ENCODE measurements around the gene TMEM37. TPM values are rescaled to one million over a fixed set of nuclear protein-coding genes. Genes with fewer than 3 reads are reported as not detected.

TMEM37 gene
- total and polyA plus RNA-seq, 2 of the 13 experiments (the other 11 are each of a cell fraction or from before 2014, with no cell fraction given), result 37.7 to 115 TPM

GRCh38 chr2:119433636-119434327, 2.1 kb downstream of the TMEM37 start (continued):
- TF ChIP-seq ZNF891 (CRISPR knock-in tag; IDR thresholded peaks at IDR 0.05) (no peak), IKZF5 (CRISPR knock-in tag; IDR thresholded peaks at IDR 0.05) (peak; percentile 18; the same call in 1 of the 2 replicates), MLLT10 (CRISPR knock-in tag; IDR thresholded peaks at IDR 0.05) (no peak), ESRRA (CRISPR knock-in tag; IDR thresholded peaks at IDR 0.05; ENCODE audit: low read depth) (peak; percentile 61; the same call in 1 of the 2 replicates), ZNF33B (CRISPR knock-in tag; IDR thresholded peaks at IDR 0.05) (no peak), PHF8 (CRISPR knock-in tag; IDR thresholded peaks at IDR 0.05) (no peak), ZBTB39 (CRISPR knock-in tag; IDR thresholded peaks at IDR 0.05) (no peak), TIGD3 (CRISPR knock-in tag; IDR thresholded peaks at IDR 0.05; ENCODE audit: borderline replicate concordance) (no peak), ZBTB14 (CRISPR knock-in tag; IDR thresholded peaks at IDR 0.05) (no peak), POLR2A (IDR thresholded peaks at IDR 0.05; ENCODE audit: insufficient read depth in 1 of 2, low read depth in 2 of 2, low read length in 2 of 2) (no peak), ZNF138 (CRISPR knock-in tag; IDR thresholded peaks at IDR 0.05; ENCODE audit: low read depth) (no peak), ZNF543 (CRISPR knock-in tag; IDR thresholded peaks at IDR 0.05) (no peak), FOXP4 (CRISPR knock-in tag; IDR thresholded peaks at IDR 0.05) (peak; percentile 63; the same call in 1 of the 2 replicates), SOX5 (CRISPR knock-in tag; IDR thresholded peaks at IDR 0.05; ENCODE audit: borderline replicate concordance) (peak; percentile 76; the same call in 1 of the 2 replicates), ZNF496 (CRISPR knock-in tag; IDR thresholded peaks at IDR 0.05; ENCODE audit: insufficient replicate concordance) (no peak), YEATS4 (CRISPR knock-in tag; IDR thresholded peaks at IDR 0.05; ENCODE audit: borderline replicate concordance) (no peak), NKX3-1 (CRISPR knock-in tag; IDR thresholded peaks at IDR 0.05) (no peak), HOXA5 (CRISPR knock-in tag; IDR thresholded peaks at IDR 0.05) (no peak), TGIF2 (CRISPR knock-in tag; IDR thresholded peaks at IDR 0.05) (0 out of 2 replicates have a peak, but pooled peaks have one; percentile 38), MAFF (IDR thresholded peaks at IDR 0.05; ENCODE audit: low read depth, low read length) (0 out of 2 replicates have a peak, but pooled peaks have one; percentile 25), ELF3 (CRISPR knock-in tag; IDR thresholded peaks at IDR 0.05) (peak; percentile 76; the same call in 1 of the 2 replicates), FOXK1 (CRISPR knock-in tag; IDR thresholded peaks at IDR 0.05; ENCODE audit: borderline replicate concordance, low read depth) (0 out of 2 replicates have a peak, but pooled peaks have one; percentile 12), GLI4 (CRISPR knock-in tag; IDR thresholded peaks at IDR 0.05; ENCODE audit: borderline replicate concordance) (no peak)

Measured in HepG2 (cell line).